Neural crest cell (in vitro differentiated cells): Measurements from ENCODE around the gene SBF2. TPM values are rescaled to one million over a fixed set of nuclear protein-coding genes. Genes with fewer than 3 reads are reported as not detected.

Experiments used
- DNase-seq: peaks from one replicate; pipeline ENCODE4 v3.0.0; 2021; ENCODE audit warnings: low read depth, mixed read lengths, low spot score
- H3K27ac Mint-ChIP-seq: one replicate; pipeline ENCODE4 v1.8.0; 2021; ENCODE audit warnings: mild to moderate bottlenecking, mixed read lengths; ENCODE audit not compliant: unreplicated experiment
- H3K27me3 Mint-ChIP-seq: 2 replicates; pipeline ENCODE4 v1.8.0; 2021; ENCODE audit warnings: low read depth, mild to moderate bottlenecking, mixed read lengths
- H3K36me3 Mint-ChIP-seq: 2 replicates; pipeline ENCODE4 v1.8.0; 2021; ENCODE audit warnings: low read depth, mild to moderate bottlenecking, mixed read lengths
- H3K4me1 Mint-ChIP-seq: 2 replicates; pipeline ENCODE4 v1.8.0; 2021; ENCODE audit warnings: mixed read lengths
- H3K4me3 Mint-ChIP-seq: one replicate; pipeline ENCODE4 v1.8.0; 2021; ENCODE audit warnings: mild to moderate bottlenecking, mixed read lengths
- H3K9me3 Mint-ChIP-seq: 2 replicates; pipeline ENCODE4 v1.8.0; 2021; ENCODE audit warnings: mixed read lengths
- CTCF ChIP-seq: fragments of 200-600 bp; sonication (generic); conservative IDR thresholded peaks from 2 replicates; pipeline ENCODE4 v1.5.0; 2021; ENCODE audit warnings: antibody characterized with exemption, mild to moderate bottlenecking
- total RNA-seq: library from RNA; stranded (reverse); gene quantifications from 2 replicates; pipeline ENCODE4 v1.2.1, GENCODE V29; 2021

The SBF2 gene
- total RNA-seq, 1 donor from 2014 or later, result 30.2 TPM

GRCh38 chr11:9735919-9736318 lies 558.1 kb downstream of the SBF2 start:
- H3K36me3 Mint-ChIP-seq, result peaks cover 40% of the 10 kb centered on the region
- TF ChIP-seq CTCF, result no peak
- no peaks in the 10 kb centered on the region for H3K27me3 Mint-ChIP-seq
- H3K4me1 Mint-ChIP-seq, result peaks cover 22% of the 10 kb centered on the region
- peaks cover 10% of the 10 kb centered on the region for H3K9me3 Mint-ChIP-seq
- H3K4me3 Mint-ChIP-seq, result no peak overlapping the region
- no peak overlapping the region for H3K27ac Mint-ChIP-seq
- no peak for DNase-seq

GRCh38 chr11:9735236-9735635 lies 558.8 kb downstream of the SBF2 start:
- Mint-ChIP-seq H3K27me3 (no peaks in the 10 kb centered on the region), H3K27ac (no peak overlapping the region), H3K4me1 (peaks cover 22% of the 10 kb centered on the region), H3K9me3 (peaks cover 10% of the 10 kb centered on the region), H3K36me3 (peaks cover 40% of the 10 kb centered on the region), H3K4me3 (no peak overlapping the region)
- TF ChIP-seq CTCF, result no peak
- DNase-seq, result no peak

- no peak for DNase-seq
These were observed 560.8 kb downstream of the SBF2 start for GRCh38 chr11:9733212-9733611.

GRCh38 chr11:9732453-9732852 lies 561.6 kb downstream of the SBF2 start:
- peaks cover 22% of the 10 kb centered on the region for H3K4me1 Mint-ChIP-seq
- no peak for TF ChIP-seq CTCF

More at GRCh38 chr11:9733212-9733611, 560.8 kb downstream of the SBF2 start:
- peaks cover 10% of the 10 kb centered on the region for H3K9me3 Mint-ChIP-seq
- no peaks in the 10 kb centered on the region for H3K27me3 Mint-ChIP-seq
- no peak overlapping the region for H3K27ac Mint-ChIP-seq
- H3K4me1 Mint-ChIP-seq, result peaks cover 22% of the 10 kb centered on the region
- no peak overlapping the region for H3K4me3 Mint-ChIP-seq
- peaks cover 30% of the 10 kb centered on the region for H3K36me3 Mint-ChIP-seq
- TF ChIP-seq CTCF, result no peak

GRCh38 chr11:9731256-9731655 lies 562.8 kb downstream of the SBF2 start:
- no peaks in the 10 kb centered on the region for H3K27me3 Mint-ChIP-seq

More at GRCh38 chr11:9732453-9732852, 561.6 kb downstream of the SBF2 start:
- Mint-ChIP-seq H3K4me3 (peak overlapping the region; percentile 22), H3K36me3 (peaks cover 27% of the 10 kb centered on the region), H3K9me3 (peaks cover 10% of the 10 kb centered on the region), H3K27ac (peak overlapping the region; percentile 98), H3K27me3 (no peaks in the 10 kb centered on the region)
- no peak for DNase-seq

More at GRCh38 chr11:9731256-9731655, 562.8 kb downstream of the SBF2 start:
- Mint-ChIP-seq H3K4me1 (peaks cover 22% of the 10 kb centered on the region), H3K4me3 (no peak overlapping the region), H3K36me3 (peaks cover 23% of the 10 kb centered on the region), H3K27ac (no peak overlapping the region), H3K9me3 (peaks cover 6% of the 10 kb centered on the region)
- no peak for DNase-seq
- no peak for TF ChIP-seq CTCF

Other genes starting within 250 kb of the SBF2 start
- gene ADM, start 10.9 kb upstream of the SBF2 start, total RNA-seq, result 12.3 and 13.9 TPM in 2 replicates
- gene AMPD3, start 161.0 kb upstream of the SBF2 start, total RNA-seq, result 1.8 and 2.2 TPM in 2 replicates
- gene RNF141, start 247.0 kb upstream of the SBF2 start, total RNA-seq, result 30.7 and 33.0 TPM in 2 replicates